MM.1S (cell line): ENCODE measurements around the gene FCGR2B.
"Not testable (repeated sequence)": the region's sequence is repeated elsewhere in the genome, so short reads cannot be mapped to it uniquely, and the experiment has no call there.

Source experiments
- CTCF ChIP-seq: fragments of 300-600 bp; sonication (generic); IDR thresholded peaks from 2 replicates; pipeline ENCODE4 v1.5.1; 2016; ENCODE audit warnings: antibody characterized with exemption, low read length, mixed read lengths
- EZH2 ChIP-seq: fragments of 300-600 bp; sonication (generic); optimal IDR thresholded peaks from 2 replicates; pipeline ENCODE3; 2017; ENCODE audit warnings: low read depth, mild to moderate bottlenecking, antibody characterized with exemption, low read length, mixed read lengths
- EZH2phosphoT487 ChIP-seq: fragments of 300-600 bp; sonication (generic); IDR thresholded peaks from 2 replicates; pipeline ENCODE4 v1.6.1; 2018; ENCODE audit warnings: antibody characterized with exemption, low read length

DNA sequence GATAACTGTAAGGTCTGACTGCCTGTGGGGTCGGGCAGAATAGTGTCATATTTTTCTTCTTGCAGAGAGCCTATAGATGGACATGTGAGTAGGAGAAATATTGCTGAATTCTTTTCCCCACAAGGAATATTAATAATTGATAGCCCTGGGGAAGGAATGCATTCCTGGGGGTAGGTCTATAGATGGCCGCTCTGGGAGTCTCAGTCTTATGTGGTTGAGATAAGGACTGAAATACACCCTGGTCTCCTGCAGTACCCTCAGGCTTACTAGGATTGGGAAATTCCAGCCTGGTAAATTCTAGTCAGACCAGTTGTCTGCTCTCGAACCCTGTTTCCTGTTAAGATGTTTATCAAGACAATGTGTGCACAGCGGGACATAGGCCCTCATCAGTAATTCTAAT, 44.4 kb upstream of the FCGR2B start:
- TF ChIP-seq CTCF, EZH2, EZH2phosphoT487: not testable (repeated sequence)
